ENCODE results near the gene RBP3.

DNA sequence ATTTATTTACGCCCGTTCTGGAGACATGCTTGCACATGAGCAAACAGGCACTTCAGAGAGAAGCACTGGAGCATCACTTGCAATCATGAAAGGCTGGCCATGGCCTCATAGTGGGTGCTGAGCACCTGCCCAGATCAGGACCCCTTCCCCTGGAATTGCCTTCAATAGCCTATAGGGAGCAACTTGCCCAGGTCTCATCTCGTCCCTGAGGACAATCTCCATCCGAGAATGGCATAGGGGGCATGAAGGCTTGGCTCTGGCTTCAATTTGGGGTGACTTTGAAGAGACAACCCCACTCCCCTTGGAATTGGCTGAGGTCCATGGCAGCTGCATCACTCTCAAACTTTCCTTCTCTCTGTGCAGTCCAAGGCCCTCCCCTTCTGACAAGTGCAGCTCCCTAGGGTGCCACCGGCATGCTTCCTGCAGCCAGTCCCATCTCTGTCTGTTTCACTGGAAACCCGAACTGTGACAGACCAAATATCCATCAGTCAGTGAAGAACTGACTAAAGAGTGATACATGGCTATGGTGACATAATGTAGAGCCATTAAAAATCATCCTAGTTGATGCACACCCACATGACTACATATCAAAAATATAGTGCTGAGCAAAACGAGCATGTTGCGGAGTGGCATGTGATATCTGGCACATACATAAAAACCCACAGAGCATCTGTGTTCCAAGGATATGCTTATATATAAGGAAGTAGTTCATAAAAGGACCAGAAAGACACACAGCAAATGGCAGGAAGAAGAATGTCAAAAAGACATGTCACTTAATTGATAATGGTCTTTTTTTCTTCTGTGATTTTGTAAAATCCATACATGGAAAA is 13.5 kb upstream of the RBP3 start:
- TF ChIP-seq ZNF112 (tag by site-specific recombination; IDR thresholded peaks at IDR 0.05) (no peak), ZNF274 (IDR thresholded peaks at IDR 0.05; ENCODE audit: low read length) (no peak), ZNF274 (tag by site-specific recombination; IDR thresholded peaks at IDR 0.05; ENCODE audit: borderline replicate concordance) (no peak), ZNF416 (tag by site-specific recombination; IDR thresholded peaks at IDR 0.05) (no peak), HOXA7 (CRISPR knock-in tag; IDR thresholded peaks at IDR 0.05; ENCODE audit: borderline replicate concordance) (no peak), KLF9 (tag by site-specific recombination; IDR thresholded peaks at IDR 0.05; ENCODE audit: low read depth) (no peak)
- TF ChIP-seq, protein P1, sequence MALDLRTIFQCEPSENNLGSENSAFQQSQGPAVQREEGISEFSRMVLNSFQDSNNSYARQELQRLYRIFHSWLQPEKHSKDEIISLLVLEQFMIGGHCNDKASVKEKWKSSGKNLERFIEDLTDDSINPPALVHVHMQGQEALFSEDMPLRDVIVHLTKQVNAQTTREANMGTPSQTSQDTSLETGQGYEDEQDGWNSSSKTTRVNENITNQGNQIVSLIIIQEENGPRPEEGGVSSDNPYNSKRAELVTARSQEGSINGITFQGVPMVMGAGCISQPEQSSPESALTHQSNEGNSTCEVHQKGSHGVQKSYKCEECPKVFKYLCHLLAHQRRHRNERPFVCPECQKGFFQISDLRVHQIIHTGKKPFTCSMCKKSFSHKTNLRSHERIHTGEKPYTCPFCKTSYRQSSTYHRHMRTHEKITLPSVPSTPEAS (tag by site-specific recombination; IDR thresholded peaks at IDR 0.05): no peak
- TF ChIP-seq, protein P2, sequence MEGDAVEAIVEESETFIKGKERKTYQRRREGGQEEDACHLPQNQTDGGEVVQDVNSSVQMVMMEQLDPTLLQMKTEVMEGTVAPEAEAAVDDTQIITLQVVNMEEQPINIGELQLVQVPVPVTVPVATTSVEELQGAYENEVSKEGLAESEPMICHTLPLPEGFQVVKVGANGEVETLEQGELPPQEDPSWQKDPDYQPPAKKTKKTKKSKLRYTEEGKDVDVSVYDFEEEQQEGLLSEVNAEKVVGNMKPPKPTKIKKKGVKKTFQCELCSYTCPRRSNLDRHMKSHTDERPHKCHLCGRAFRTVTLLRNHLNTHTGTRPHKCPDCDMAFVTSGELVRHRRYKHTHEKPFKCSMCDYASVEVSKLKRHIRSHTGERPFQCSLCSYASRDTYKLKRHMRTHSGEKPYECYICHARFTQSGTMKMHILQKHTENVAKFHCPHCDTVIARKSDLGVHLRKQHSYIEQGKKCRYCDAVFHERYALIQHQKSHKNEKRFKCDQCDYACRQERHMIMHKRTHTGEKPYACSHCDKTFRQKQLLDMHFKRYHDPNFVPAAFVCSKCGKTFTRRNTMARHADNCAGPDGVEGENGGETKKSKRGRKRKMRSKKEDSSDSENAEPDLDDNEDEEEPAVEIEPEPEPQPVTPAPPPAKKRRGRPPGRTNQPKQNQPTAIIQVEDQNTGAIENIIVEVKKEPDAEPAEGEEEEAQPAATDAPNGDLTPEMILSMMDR (tag by site-specific recombination; IDR thresholded peaks at IDR 0.05): no peak
- TF ChIP-seq, protein P3, sequence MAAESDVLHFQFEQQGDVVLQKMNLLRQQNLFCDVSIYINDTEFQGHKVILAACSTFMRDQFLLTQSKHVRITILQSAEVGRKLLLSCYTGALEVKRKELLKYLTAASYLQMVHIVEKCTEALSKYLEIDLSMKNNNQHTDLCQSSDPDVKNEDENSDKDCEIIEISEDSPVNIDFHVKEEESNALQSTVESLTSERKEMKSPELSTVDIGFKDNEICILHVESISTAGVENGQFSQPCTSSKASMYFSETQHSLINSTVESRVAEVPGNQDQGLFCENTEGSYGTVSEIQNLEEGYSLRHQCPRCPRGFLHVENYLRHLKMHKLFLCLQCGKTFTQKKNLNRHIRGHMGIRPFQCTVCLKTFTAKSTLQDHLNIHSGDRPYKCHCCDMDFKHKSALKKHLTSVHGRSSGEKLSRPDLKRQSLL (tag by site-specific recombination; IDR thresholded peaks at IDR 0.05): no peak
- TF ChIP-seq, protein P4, sequence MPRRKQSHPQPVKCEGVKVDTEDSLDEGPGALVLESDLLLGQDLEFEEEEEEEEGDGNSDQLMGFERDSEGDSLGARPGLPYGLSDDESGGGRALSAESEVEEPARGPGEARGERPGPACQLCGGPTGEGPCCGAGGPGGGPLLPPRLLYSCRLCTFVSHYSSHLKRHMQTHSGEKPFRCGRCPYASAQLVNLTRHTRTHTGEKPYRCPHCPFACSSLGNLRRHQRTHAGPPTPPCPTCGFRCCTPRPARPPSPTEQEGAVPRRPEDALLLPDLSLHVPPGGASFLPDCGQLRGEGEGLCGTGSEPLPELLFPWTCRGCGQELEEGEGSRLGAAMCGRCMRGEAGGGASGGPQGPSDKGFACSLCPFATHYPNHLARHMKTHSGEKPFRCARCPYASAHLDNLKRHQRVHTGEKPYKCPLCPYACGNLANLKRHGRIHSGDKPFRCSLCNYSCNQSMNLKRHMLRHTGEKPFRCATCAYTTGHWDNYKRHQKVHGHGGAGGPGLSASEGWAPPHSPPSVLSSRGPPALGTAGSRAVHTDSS (tag by site-specific recombination; IDR thresholded peaks at IDR 0.05): no peak
- TF ChIP-seq, protein P5, sequence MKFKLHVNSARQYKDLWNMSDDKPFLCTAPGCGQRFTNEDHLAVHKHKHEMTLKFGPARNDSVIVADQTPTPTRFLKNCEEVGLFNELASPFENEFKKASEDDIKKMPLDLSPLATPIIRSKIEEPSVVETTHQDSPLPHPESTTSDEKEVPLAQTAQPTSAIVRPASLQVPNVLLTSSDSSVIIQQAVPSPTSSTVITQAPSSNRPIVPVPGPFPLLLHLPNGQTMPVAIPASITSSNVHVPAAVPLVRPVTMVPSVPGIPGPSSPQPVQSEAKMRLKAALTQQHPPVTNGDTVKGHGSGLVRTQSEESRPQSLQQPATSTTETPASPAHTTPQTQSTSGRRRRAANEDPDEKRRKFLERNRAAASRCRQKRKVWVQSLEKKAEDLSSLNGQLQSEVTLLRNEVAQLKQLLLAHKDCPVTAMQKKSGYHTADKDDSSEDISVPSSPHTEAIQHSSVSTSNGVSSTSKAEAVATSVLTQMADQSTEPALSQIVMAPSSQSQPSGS (tag by site-specific recombination; IDR thresholded peaks at IDR 0.05; ENCODE audit: low read depth): no peak
- TF ChIP-seq, protein P6, sequence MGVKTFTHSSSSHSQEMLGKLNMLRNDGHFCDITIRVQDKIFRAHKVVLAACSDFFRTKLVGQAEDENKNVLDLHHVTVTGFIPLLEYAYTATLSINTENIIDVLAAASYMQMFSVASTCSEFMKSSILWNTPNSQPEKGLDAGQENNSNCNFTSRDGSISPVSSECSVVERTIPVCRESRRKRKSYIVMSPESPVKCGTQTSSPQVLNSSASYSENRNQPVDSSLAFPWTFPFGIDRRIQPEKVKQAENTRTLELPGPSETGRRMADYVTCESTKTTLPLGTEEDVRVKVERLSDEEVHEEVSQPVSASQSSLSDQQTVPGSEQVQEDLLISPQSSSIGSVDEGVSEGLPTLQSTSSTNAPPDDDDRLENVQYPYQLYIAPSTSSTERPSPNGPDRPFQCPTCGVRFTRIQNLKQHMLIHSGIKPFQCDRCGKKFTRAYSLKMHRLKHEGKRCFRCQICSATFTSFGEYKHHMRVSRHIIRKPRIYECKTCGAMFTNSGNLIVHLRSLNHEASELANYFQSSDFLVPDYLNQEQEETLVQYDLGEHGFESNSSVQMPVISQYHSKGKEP (tag by site-specific recombination; IDR thresholded peaks at IDR 0.05): no peak
- TF ChIP-seq, protein P7, sequence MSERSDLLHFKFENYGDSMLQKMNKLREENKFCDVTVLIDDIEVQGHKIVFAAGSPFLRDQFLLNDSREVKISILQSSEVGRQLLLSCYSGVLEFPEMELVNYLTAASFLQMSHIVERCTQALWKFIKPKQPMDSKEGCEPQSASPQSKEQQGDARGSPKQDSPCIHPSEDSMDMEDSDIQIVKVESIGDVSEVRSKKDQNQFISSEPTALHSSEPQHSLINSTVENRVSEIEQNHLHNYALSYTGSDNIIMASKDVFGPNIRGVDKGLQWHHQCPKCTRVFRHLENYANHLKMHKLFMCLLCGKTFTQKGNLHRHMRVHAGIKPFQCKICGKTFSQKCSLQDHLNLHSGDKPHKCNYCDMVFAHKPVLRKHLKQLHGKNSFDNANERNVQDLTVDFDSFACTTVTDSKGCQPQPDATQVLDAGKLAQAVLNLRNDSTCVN (tag by site-specific recombination; optimal IDR thresholded peaks at IDR 0.05): no peak

Data from HEK293 (cell line).